Epithelial cell of esophagus (primary cell): ENCODE results near the gene FBLN5.

ENCODE experiments used
- DNase-seq: peaks from one replicate; pipeline ENCODE4 v3.0.0; 2010; ENCODE audit warnings: low read depth
- H3K4me3 ChIP-seq: 2 replicates; pipeline ENCODE4 v1.5.1; 2011; ENCODE audit warnings: mild to moderate bottlenecking, low read length, control low read depth
- TF ChIP-seq, protein P1 (sequence below): IDR thresholded peaks from 2 replicates; pipeline ENCODE4 v1.5.1; 2011; ENCODE audit warnings: low read depth, mild to moderate bottlenecking, low read length, control low read depth, inconsistent platforms; ENCODE audit not compliant: insufficient read depth; ENCODE audit errors: missing control alignments

Gene FBLN5

DNA sequence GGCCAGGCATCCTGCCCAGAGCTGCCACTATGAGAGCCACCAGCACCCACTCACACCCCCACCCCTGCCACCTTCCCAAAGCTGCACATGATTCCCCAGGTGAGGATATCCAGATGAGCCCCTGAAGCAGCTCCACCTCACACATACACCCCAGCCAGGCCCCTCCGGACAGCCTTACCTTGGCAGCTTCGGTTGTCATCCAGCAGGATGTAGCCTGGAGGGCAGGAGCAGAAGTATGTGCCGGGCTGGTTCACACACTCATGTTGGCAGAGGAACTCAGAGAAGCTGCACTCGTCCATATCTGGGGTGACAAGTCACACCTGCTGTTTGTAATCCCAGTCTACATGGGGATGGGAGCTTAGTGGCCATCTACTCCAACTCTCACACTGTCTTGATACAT lies 64.7 kb downstream of the FBLN5 start:
- TF ChIP-seq, protein P1, sequence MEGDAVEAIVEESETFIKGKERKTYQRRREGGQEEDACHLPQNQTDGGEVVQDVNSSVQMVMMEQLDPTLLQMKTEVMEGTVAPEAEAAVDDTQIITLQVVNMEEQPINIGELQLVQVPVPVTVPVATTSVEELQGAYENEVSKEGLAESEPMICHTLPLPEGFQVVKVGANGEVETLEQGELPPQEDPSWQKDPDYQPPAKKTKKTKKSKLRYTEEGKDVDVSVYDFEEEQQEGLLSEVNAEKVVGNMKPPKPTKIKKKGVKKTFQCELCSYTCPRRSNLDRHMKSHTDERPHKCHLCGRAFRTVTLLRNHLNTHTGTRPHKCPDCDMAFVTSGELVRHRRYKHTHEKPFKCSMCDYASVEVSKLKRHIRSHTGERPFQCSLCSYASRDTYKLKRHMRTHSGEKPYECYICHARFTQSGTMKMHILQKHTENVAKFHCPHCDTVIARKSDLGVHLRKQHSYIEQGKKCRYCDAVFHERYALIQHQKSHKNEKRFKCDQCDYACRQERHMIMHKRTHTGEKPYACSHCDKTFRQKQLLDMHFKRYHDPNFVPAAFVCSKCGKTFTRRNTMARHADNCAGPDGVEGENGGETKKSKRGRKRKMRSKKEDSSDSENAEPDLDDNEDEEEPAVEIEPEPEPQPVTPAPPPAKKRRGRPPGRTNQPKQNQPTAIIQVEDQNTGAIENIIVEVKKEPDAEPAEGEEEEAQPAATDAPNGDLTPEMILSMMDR, result no peak
- no peak overlapping the region for H3K4me3 ChIP-seq
- no peak for DNase-seq

DNA sequence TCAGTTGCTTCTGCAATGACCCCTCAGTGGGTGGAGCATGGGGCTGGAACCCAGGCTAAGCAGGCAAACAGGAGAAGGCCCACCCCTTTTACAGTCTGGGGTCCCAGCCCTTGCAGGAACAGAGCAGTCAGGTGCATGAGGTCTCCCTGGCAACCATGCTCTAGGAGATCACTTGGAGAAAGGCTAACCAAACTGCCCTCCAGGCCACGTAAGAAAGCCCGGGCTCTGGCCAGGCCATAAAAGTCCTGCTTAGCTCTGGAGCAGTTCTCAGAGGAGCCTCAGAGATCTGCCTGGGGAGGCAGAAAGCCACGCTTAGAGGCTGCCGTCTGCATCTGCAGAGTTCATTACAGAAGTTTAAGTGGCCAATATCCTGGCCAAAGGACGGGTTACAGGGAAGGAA lies 65.1 kb downstream of the FBLN5 start:
- H3K4me3 ChIP-seq, result no peak overlapping the region
- DNase-seq, result no peak
- TF ChIP-seq, protein P1, result no peak

DNA sequence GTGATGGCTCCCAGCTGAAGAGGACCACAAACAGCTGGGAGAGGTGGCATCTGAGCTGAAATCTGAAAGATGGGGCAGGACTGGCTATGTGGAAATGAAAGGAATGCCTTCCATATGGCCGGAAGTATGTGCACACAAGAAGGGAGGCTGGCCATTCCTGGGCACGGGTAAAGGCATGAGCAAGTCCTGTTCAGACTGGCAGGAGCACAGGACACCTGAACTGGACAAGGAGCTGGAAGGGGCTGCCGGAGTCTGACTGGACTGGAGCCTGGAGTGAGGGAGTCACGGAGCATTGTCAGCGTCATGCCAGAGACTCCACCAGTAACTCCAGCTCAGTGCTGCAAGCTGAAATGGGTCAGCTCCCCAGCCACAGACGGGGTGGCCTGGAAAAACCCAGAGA lies 68.3 kb downstream of the FBLN5 start:
- TF ChIP-seq, protein P1, result no peak
- peak; percentile 89 for DNase-seq
- H3K4me3 ChIP-seq, result no peak overlapping the region

DNA sequence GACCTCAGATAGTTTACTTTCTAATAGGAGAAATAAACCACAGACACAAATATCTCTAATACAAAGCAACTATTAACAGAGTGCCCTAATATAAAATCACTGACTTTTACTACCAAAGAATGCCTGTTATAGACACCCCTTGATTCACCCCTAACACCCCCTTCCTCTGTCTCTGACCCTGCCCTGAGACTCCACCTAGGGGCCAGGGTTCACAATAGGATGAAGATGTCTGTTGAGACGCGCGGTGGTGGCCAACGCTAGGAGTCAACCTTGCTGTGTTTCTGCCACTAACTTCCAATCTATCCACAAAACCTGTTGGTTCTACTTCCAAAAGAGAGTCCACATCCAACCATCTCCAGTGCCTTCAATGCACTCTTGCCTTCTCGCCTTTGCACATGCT lies 69.2 kb downstream of the FBLN5 start:
- TF ChIP-seq, protein P1, result no peak
- DNase-seq, result no peak

DNA sequence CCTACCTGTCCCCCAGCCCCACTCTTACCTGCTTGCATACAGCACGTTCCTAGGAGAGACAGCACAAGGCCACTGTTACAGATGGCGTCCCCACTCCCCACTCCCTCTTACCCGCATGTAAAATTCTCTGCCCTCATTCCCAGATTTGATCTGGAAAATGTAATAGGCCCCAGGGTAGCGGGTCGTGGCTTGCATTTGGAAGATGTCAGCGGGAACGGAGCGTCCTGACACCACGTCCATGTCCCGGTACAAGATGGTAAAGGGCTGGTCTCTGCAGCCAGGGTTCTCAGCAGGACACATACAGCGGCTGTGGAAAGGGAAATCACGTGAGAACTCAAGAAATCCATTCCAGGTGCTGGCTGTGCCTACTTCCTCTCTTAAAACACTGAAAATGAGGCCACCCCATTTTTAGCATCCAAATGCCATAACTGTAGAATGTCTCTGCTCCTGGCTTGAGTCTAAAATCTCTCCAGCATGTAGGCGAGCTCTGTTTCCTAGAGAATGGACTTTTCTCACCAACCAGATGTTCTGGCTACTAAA lies 70.0 kb downstream of the FBLN5 start:
- TF ChIP-seq, protein P1, result no peak
- no peak for DNase-seq
- no peak overlapping the region for H3K4me3 ChIP-seq

More for the DNA sequence above, 69.2 kb downstream of the FBLN5 start:
- no peak overlapping the region for H3K4me3 ChIP-seq

DNA sequence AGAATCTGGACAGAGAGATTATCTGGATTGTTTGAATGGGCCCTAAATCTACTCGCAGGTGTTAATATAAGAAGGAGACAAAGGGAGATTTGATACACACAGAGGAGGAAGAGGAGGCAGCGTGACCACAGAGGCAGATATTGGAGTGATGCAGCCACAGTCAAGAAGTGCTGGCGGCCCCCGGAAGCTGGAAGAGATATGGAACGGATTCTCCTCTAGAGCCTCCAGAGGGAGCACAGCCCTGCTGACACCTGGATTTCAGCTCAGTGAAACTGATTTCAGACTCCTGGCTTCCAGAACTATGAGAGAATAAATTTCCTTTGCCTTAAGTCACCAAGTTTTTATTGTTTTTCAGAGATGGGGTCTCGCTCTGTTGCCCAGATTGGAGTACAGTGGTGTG lies 71.0 kb downstream of the FBLN5 start:
- DNase-seq, result no peak
- H3K4me3 ChIP-seq, result no peak overlapping the region
- TF ChIP-seq, protein P1, result no peak

DNA sequence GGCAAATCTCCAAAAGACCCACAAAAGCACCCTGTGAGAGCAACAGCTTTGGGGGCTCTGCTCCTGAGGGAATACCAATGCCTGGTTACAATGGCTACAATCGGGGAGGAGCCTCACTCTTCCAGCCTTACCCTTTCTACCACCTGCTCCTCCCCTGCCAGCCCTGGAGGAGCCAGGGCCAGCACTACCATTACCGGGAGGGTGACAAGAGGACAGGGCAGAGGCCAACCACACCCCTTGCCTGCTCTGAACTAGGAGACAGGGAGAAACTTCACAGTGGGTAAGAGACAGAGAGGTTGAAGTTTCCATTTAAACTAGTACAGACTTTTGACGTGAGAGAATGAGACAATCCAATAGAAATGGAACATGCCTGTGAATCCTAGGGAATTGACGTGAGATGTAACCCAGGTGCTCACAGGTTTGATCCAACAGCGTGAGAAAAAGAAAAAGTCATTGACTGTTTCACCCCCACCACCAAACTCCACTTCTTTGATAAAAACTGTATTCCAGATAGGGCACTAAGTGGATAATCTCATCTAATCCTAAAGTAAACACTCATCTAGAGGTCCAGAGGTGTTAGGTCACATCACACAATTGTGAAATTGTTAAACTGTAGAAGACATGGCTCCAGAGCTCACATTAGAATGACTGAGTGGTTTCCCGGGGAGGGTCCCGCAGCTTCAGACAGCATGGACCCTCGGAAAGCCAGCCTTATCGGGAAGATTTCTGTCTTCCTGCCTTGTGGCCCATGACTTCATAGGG lies 71.8 kb downstream of the FBLN5 start:
- no peak overlapping the region for H3K4me3 ChIP-seq
- TF ChIP-seq, protein P1, result no peak
- no peak for DNase-seq
